ENCODE results near the gene GLI1. TPM values are rescaled to one million over a fixed set of nuclear protein-coding genes. Genes with fewer than 3 reads are reported as not detected.

The GLI1 gene
- total and polyA plus RNA-seq, 7 donors, result 0.60 to 3.9 (median 1.5) TPM; not detected in 2

DNA sequence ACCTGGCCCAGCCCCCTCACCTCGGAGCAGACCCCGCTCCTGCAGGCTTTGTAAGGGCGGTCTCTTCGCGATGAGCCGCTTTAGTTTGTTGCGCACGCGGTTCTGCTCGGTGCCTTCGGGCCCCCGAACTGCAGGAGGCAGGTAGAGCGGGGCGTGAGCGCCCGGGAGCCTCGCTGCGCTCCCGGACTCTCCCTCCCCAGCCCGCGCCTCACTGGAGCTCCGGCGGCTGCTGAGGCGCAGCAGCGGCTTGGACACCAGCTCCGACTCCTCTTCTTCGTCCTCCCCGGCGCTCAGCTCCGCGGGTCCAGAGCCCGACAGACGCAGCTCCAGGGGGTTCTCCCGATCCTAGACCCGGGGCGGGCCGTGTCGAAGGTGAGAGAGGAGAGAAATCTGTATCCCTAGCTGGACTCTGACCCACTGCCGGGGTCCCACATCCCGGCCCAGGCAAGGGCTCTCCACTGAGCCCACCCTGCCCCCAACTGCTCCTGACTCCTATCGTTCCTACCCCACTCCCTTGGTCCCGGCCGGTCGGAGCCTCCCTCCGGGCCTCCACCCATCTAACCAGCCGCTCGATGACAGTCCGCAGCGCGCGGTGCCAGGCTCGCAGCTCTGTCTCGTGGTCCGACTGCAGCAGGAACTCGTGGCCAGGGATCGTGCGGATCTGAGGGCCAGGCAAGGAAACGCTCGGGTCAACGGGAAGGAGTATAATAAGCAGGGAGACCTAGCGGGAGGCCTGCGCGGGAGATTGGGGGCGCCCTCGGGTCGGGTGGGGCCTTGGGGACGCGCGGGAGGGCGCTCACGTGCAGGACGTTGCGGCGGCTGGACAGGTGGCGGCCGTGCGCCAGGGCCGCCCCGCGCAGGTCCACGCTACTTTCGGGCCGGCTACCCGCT lies 15.9 kb downstream of the GLI1 start:
- Histone ChIP-seq H3K4me3 (peak overlapping the region; percentile 14 to 47 (median 34)), H3K27ac (no peak overlapping the region), H3K9me3 (no peaks in the 10 kb centered on the region), H3K36me3 (no peaks in the 10 kb centered on the region), H3K4me1 (peaks cover 0 to 20% (median 17%) of the 10 kb centered on the region in 4 donors), H3K27me3 (peaks cover 27 to 74% (median 44%) of the 10 kb centered on the region in 3 donors)
- TF ChIP-seq, protein P1, sequence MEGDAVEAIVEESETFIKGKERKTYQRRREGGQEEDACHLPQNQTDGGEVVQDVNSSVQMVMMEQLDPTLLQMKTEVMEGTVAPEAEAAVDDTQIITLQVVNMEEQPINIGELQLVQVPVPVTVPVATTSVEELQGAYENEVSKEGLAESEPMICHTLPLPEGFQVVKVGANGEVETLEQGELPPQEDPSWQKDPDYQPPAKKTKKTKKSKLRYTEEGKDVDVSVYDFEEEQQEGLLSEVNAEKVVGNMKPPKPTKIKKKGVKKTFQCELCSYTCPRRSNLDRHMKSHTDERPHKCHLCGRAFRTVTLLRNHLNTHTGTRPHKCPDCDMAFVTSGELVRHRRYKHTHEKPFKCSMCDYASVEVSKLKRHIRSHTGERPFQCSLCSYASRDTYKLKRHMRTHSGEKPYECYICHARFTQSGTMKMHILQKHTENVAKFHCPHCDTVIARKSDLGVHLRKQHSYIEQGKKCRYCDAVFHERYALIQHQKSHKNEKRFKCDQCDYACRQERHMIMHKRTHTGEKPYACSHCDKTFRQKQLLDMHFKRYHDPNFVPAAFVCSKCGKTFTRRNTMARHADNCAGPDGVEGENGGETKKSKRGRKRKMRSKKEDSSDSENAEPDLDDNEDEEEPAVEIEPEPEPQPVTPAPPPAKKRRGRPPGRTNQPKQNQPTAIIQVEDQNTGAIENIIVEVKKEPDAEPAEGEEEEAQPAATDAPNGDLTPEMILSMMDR (IDR thresholded peaks at IDR 0.05), result no peak
- TF ChIP-seq POLR2A (IDR thresholded peaks at IDR 0.05) (no peak), POLR2AphosphoS5 (IDR thresholded peaks at IDR 0.05) (no peak), EP300 (IDR thresholded peaks at IDR 0.05) (no peak)
- DNase-seq, result peak; percentile 79
- 11 to 34% methylated on average over 84 of the region's 84 CpGs for WGBS, 2 donors
- intact Hi-C loops (cut with DNase I), result no loop called here

DNA sequence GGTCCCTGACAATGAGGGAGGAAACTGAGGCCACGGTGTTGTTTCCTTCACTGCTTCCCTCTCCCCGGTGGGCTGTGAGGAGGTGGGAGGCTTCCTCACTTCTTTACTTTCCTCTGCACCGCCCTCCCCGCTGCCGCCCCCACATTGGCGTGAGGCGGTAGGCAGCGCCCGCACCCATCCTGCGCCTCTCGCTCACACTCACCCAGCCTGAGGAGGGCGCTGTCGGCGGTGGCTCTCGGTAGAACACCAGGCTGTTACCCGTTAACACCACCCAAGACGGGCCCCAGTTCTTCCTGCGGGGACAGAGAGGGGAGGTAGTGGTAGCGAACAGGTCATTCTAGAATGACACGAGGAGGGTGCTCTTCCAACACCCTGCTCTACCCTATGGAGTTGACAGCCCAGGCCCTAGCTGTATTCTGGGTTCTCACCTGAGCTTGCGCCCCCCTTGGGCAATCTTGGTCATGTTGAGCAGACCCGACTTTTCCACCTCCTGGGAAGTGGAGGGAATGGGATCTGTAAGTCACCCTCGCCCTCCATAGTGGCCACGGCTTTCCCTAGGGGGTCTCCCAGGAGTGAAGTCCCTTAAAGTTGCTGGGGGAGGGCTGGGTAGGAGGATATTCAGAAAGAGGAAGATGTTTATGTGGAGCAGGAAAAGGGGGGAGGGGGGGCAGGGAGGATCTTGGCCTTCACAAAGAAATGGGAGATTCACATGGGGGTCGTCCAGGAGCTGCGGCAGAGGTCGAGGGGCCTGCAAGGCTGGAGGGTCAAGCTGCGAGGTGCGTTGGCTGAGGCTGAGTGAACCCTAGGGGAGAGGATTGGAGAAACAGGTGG lies 16.8 kb downstream of the GLI1 start:
- Histone ChIP-seq H3K36me3 (no peaks in the 10 kb centered on the region), H3K27ac (peak overlapping the region in 1 of 4 donors; percentile 43), H3K27me3 (peaks cover 27 to 71% (median 44%) of the 10 kb centered on the region in 3 donors), H3K4me1 (peaks cover 0 to 20% (median 17%) of the 10 kb centered on the region in 4 donors), H3K9me3 (no peaks in the 10 kb centered on the region), H3K4me3 (peak overlapping the region; percentile 14 to 47 (median 34))
- TF ChIP-seq POLR2AphosphoS5 (IDR thresholded peaks at IDR 0.05) (no peak), POLR2A (IDR thresholded peaks at IDR 0.05) (no peak), EP300 (IDR thresholded peaks at IDR 0.05) (no peak)
- TF ChIP-seq, protein P1 (IDR thresholded peaks at IDR 0.05), result no peak
- 13 to 19% methylated on average over 29 of the region's 29 CpGs for WGBS, 2 donors
- intact Hi-C loops (cut with DNase I), result no loop called here
- no peak for DNase-seq

DNA sequence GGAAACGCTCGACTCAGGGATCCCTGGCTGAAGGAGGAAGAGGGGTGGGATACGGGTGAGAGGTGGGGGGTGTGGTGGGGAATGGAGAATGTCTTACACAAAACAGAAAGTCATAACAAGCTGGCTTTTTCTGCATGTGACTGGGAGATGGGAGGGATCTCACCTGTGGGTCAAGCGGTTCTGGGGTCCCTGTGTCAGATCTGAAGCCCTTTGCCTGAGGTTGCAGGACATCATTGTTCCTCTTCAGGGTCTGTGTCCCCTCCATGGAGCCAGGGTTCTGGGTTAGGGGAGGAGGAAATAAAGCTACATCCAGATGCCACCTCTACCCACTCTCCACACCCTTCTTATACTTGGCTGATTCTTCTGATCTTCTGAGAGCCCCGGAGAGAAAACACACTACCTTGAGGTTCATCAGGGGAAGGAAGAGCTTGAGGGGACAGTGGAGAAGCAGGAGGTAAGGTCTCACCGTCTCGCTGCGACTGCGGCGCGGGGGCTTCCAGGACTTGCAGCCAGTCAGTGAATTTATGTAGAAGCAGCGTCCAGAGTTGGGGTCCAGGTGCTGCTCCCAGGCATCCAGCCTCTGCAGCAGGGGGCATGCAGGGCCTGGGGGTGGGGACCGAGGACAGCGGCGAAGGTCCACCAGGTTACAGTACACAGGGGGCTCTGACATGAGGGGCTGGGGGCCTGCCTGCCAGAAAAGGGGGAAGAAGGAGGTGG lies 17.6 kb downstream of the GLI1 start:
- DNase-seq, result no peak
- H3K9me3 ChIP-seq, result no peaks in the 10 kb centered on the region
- H3K36me3 ChIP-seq, result no peaks in the 10 kb centered on the region
- H3K4me3 ChIP-seq, result peak overlapping the region in 2 of 4 donors; percentile 41 to 47
- intact Hi-C loops (cut with DNase I), result no loop called here
- TF ChIP-seq, protein P1 (IDR thresholded peaks at IDR 0.05), result no peak
- TF ChIP-seq EP300 (IDR thresholded peaks at IDR 0.05) (no peak), POLR2A (IDR thresholded peaks at IDR 0.05) (no peak), POLR2AphosphoS5 (IDR thresholded peaks at IDR 0.05) (no peak)
- peaks cover 27 to 66% (median 44%) of the 10 kb centered on the region in 3 donors for H3K27me3 ChIP-seq
- WGBS, 2 donors, result 49 to 78% methylated on average over 15 of the region's 15 CpGs
- peaks cover 0 to 20% (median 17%) of the 10 kb centered on the region in 4 donors for H3K4me1 ChIP-seq
- H3K27ac ChIP-seq, result peak overlapping the region in 3 of 4 donors; percentile 40 to 59 (median 43)
